Measurements from ENCODE around the gene MAPKBP1. TPM values are rescaled to one million over a fixed set of nuclear protein-coding genes. Genes with fewer than 3 reads are reported as not detected.

The MAPKBP1 gene
- total and polyA plus RNA-seq, 9 of the 15 experiments (the other 6 are each of a cell fraction or from before 2014, with no cell fraction given): 0.15 to 9.5 (median 4.5) TPM

DNA sequence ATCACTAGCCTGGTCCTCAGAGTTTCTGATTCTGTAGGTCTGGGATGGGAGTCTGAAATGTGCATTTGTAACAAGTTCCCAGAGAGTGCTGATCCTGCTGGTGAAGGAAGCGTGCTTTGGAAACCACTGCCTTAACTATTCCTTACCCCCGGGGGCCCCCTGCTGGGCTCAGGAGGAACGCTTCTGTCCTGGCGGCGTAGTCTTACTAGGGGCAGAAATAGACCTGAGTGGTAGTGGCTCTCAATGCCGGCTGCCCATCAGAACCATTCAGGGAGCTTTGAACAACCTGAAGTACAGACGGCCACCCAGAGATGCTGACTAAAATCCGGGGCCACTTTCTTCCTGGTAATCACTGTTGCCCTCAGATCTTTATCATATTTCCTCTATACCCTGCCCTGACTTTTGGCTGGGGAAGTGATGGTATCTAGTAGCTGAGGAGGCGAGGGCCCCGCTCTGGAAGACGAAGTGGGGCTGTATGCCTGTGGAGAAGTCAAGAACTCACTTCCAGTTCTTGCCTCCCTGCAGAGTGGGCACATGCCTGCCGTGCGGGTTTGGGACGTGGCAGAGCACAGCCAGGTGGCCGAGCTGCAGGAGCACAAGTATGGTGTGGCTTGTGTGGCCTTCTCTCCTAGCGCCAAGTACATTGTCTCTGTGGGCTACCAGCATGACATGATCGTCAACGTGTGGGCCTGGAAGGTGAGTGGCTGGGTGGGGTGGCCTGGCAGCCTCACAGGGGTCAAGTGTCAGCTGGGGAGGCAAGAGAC, 37.3 kb downstream of the MAPKBP1 start (continued):
- TF ChIP-seq SRSF3 (IDR thresholded peaks at IDR 0.05; ENCODE audit: insufficient read depth, low read length): no peak
- TF ChIP-seq DDX20 (tag; IDR thresholded peaks at IDR 0.05; ENCODE audit: low read depth): no peak
- TF ChIP-seq ZNF224 (CRISPR knock-in tag; IDR thresholded peaks at IDR 0.05): no peak
- no peak for TF ChIP-seq FOXJ2 (tag; IDR thresholded peaks at IDR 0.05)
- TF ChIP-seq ZNF778 (CRISPR knock-in tag; IDR thresholded peaks at IDR 0.05): no peak
- no peak for TF ChIP-seq MCM2 (IDR thresholded peaks at IDR 0.05; ENCODE audit: low read depth)
- no peak for TF ChIP-seq TSC22D4 (tag; IDR thresholded peaks at IDR 0.05)
- TF ChIP-seq NCOA6 (IDR thresholded peaks at IDR 0.05): no peak
- peak; percentile 88 for TF ChIP-seq CC2D1A (IDR thresholded peaks at IDR 0.05)
- TF ChIP-seq ZNF282 (CRISPR knock-in tag; IDR thresholded peaks at IDR 0.05): no peak
- TF ChIP-seq MYC (IDR thresholded peaks at IDR 0.05; ENCODE audit: low read depth, low read length): peak; percentile 72
- TF ChIP-seq MYC (CRISPR knock-in tag; IDR thresholded peaks at IDR 0.05; ENCODE audit: borderline replicate concordance, low read depth): no peak
- no peak for TF ChIP-seq ZNF431 (CRISPR knock-in tag; IDR thresholded peaks at IDR 0.05)
- no peak for TF ChIP-seq RBM14 (IDR thresholded peaks at IDR 0.05; ENCODE audit: borderline replicate concordance, insufficient read depth, low read depth, low read length)

Data from K562 (cell line).